Measurements from ENCODE around the gene CKS1B. TPM values are rescaled to one million over a fixed set of nuclear protein-coding genes. Genes with fewer than 3 reads are reported as not detected.

The CKS1B gene
- total RNA-seq, 1 donor from 2014 or later: 12.6 TPM

GRCh38 chr1:155026588-155026987 is 52.1 kb downstream of the CKS1B start:
- no peak for FAIRE-seq
- no peak for DNase-seq (ENCODE audit: low spot score in 2 of 2)

Small RNA genes within 50 kb of the gene (small RNA-seq; reads per million reads assigned to genes)
- gene MIR4258 (not detected), gene RF00017 (not detected)

Other genes starting within 250 kb of the CKS1B start
- gene KCNN3, start 104.4 kb upstream of the CKS1B start, total RNA-seq: 2.4 TPM
- 10.2 TPM for gene PMVK, start 38.0 kb upstream of the CKS1B start, total RNA-seq
- 15.1 TPM for gene PBXIP1, start 18.6 kb upstream of the CKS1B start, total RNA-seq
- 9.4 TPM for gene PYGO2, start 12.9 kb upstream of the CKS1B start, total RNA-seq
- gene SHC1, start 3.9 kb upstream of the CKS1B start, total RNA-seq: 6.9 TPM
- 17.9 TPM for gene FLAD1, start 8.7 kb downstream of the CKS1B start, total RNA-seq
- gene LENEP, start 18.9 kb downstream of the CKS1B start, total RNA-seq: 1.2 TPM
- gene ZBTB7B, start 28.1 kb downstream of the CKS1B start, total RNA-seq: 0.82 TPM
- gene DCST2, start 59.1 kb downstream of the CKS1B start, total RNA-seq: under 0.01 TPM
- not detected for gene DCST1, start 59.1 kb downstream of the CKS1B start, total RNA-seq
- gene ADAM15, start 76.6 kb downstream of the CKS1B start, total RNA-seq: 11.8 TPM
- gene EFNA4, start 89.1 kb downstream of the CKS1B start, total RNA-seq: 0.82 TPM
- 9.8 TPM for gene EFNA3, start 104.2 kb downstream of the CKS1B start, total RNA-seq
- gene EFNA1, start 153.2 kb downstream of the CKS1B start, total RNA-seq: 4.1 TPM
- 4.9 TPM for gene SLC50A1, start 161.2 kb downstream of the CKS1B start, total RNA-seq
- gene DPM3, start 165.8 kb downstream of the CKS1B start, total RNA-seq: 15.1 TPM
- 74.6 TPM for gene KRTCAP2, start 198.6 kb downstream of the CKS1B start, total RNA-seq
- gene TRIM46, start 199.2 kb downstream of the CKS1B start, total RNA-seq: 21.2 TPM
- 7.7 TPM for gene THBS3, start 233.2 kb downstream of the CKS1B start, total RNA-seq
- 13.9 TPM for gene MTX1, start 234.0 kb downstream of the CKS1B start, total RNA-seq

All from frontal cortex (tissue), 4 donors.